Activated T-cell treated with anti-CD3 and anti-CD28 coated beads, Interleukin-2, amount 50 U/mL, for 48 hours (primary cell): Measurements from ENCODE around the gene CCDC157.
A peak's percentile ranks its signal among the peaks of the same experiment; 100 is the strongest.
"Not testable (repeated sequence)": the region's sequence is repeated elsewhere in the genome, so short reads cannot be mapped to it uniquely, and the experiment has no call there.

Source experiments
- DNase-seq, 2 experiments: peaks; one replicate each; pipeline ENCODE4 v3.0.0-alpha.2; 2020

Gene CCDC157

GRCh38 chr22:30326255-30326705 is 30.5 kb upstream of the CCDC157 start:
- no peak for DNase-seq

- peak; percentile 91 to 94 for DNase-seq
Measured at GRCh38 chr22:30326706-30327362, 30.0 kb upstream of the CCDC157 start, which contains the start of gene TBC1D10A. Gene TBC1D10A (minus strand): TSS chr22:30326941. CDS start chr22:30326881, 60 bp downstream.

GRCh38 chr22:30327864-30328345 is 28.9 kb upstream of the CCDC157 start:
- no peak for DNase-seq

- no peak for DNase-seq
Measured at GRCh38 chr22:30328466-30329049, 28.2 kb upstream of the CCDC157 start.

GRCh38 chr22:30332551-30332950 is 24.3 kb upstream of the CCDC157 start:
- DNase-seq, result no peak

DNA sequence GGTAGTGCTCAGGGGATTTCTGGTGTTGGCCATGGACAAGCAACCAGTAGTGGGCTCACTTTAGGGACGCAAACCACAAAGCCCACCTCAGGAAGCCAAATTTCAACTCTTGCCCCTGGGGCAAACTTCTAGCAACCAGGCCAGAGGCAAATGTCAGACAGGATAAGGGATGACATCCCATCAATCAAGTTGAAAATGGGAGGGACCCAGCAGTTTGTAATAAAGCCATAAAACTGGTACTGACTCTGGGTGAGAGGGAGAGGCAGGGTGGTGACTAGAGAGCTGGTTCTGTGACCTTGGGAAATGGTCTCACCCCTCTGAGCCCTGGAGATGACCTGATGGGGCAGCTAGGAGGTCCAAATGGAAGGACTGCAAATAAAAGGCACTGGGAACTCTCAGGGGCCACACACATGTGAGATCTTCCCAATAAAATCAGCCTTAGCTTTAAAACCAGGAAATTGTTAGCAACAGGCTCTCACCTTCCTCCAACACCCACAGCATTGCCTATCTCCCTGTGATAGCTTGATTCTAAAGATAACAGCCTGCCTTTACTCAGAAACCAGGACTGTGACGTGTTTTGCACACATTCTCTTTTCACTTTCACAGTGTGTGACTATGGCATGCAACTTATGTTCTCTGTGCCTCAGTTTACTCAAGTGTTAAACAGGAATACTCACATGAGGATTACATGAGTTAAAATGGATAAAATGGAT is 23.7 kb upstream of the CCDC157 start:
- no peak for DNase-seq

DNA sequence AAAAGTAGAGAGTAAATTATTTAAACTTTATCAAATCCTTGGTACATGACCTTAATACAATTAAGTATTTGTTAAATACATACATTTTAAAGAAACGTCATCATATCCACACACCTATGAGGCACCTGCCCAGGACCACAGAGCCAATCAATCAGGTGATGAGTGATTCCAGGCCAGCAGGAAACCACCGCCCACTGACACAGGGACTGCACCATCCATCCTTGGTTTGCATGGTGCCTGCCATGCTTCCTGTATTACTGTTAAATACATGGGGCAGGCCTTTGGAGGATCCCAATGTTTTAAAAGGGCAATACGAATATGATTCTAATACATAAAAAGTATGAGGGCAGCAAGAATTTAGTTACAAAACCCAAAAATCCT is 23.1 kb upstream of the CCDC157 start:
- peak; percentile 37 to 41 for DNase-seq

DNA sequence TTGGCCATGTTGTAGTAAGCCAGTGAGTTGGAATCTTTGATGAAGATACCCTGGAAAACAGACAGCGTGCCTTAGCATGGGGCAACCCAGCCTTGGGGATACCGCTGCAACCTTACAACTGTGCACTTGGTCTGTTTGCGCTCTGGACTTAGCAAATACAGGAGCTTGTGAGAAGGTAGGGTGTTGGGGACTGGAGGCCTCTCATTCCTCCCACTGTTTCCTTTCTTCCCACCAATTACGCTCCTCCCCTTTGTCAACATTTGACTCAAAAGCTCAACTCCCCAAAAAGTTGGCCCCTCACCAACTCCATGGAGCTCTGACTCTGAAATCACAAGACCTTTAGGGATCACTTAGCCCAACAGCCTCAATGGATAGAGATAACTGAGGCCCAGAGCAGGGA is 22.2 kb upstream of the CCDC157 start:
- DNase-seq, result no peak

DNA sequence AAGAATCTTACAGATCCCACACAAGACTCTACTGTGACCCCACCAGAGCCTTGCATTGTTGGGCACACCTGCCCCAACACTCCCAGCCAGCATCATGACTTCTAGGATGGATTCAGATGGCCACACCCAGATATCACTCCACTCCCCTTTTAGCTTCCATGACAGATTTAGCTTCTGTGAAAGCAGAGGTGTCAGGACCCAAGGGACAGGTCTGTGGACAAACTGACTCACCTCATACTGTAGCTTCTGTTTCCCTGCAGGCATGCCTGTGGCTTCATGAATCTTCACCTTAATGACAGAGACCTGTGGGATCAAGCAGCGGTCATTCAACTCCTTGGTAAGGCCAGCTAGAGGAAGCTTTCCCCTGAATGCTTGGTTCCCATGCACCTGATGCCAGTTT is 21.6 kb upstream of the CCDC157 start:
- no peak for DNase-seq

DNA sequence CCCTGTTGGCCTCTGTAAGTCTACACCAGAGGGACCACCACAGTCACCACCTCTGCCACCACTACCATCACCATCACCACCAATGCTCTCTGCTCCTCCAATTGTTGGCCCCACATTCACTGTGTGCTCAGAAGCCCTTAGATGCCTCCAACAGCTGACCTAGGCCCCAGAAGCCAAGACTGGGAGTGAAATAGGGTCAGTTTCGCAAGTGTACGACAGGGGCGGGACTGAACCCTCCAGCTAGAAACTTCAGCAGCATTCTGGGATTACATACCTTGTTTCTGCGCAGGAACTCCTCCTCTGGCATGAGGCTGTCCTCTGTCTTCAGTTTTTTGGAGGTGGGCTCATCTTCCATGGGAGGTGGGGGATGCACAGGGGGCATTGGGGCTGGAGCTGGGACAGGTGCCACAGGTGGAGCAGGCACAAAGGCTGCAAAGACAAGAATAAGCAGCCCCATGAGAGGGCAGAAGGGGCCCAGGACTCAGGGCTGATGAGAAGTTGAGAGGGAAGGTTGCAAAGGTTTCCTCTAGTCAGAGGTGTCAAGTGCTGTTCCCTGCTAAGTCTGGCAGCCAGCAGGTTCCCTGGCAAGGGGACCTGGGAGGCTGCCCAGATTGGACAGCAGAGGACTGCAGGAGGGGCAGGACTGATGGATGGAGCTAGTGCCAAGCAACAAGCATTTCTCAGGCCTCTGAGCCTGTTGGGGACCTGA is 19.9 kb upstream of the CCDC157 start:
- DNase-seq, result no peak

- no peak for DNase-seq
Measured at GRCh38 chr22:30337461-30337778, 19.4 kb upstream of the CCDC157 start.

- DNase-seq, result not testable (repeated sequence)
Measured at GRCh38 chr22:30338341-30338740, 18.5 kb upstream of the CCDC157 start.

DNA sequence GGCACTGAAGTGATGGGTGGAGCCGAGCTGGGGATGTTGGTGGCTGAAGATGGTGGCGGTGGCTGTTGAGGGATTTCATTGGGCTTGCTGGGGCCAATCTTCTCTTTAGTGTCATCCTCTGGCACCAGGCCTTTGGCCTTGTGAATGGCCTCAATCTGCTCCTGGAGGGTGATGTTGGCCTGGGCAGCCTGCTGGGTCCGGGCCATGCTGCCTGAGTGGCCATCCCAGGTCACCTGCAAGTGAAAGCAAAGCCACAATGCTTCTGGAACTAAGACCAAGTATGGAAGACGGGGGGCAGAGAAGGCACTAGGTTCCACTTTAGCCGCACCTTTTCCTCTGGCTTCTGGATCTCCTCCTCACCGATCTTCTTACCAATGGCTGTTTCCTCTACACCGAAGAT is 18.0 kb upstream of the CCDC157 start:
- DNase-seq, result no peak

DNA sequence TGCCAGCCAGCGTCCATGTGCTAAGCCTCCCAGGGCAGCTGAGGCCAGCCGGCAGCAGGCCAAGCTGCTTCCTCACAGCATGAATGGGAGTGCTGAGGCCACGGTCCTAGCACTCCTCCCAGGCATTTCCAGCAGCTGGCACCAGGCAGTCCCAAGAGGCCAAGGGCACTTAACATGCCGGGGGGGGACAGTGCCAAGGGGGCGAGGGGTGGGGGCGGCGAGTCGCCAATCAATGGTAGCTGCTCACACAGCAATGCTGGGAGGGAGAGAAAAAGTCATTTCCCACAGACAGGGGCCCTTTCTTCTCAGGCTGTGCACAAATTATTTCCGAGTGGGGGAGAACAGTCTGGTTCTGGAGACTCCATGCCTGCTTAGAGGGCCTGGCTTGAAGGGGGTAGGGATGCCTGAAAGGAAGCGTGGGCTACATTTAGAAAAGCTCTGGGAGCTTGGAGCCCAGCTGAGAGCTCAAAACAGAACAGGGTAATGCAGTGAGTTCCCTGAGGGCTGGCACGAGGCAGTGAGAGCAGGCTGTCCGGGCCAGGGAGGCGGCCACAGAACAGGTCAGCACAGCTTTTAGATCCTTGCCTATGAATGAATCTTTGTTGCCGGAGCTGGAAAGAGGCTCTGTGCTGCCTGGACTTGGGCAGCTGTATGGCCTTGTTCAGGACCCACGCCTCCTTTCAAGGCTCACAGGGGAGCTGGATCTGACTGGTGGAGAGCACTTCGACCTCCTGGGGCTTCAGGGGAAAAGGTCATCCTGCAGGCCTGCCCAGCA is 15.7 kb upstream of the CCDC157 start:
- no peak for DNase-seq

- peak; percentile 62 to 66 for DNase-seq
Measured at GRCh38 chr22:30344447-30345200, 12.2 kb upstream of the CCDC157 start.

DNA sequence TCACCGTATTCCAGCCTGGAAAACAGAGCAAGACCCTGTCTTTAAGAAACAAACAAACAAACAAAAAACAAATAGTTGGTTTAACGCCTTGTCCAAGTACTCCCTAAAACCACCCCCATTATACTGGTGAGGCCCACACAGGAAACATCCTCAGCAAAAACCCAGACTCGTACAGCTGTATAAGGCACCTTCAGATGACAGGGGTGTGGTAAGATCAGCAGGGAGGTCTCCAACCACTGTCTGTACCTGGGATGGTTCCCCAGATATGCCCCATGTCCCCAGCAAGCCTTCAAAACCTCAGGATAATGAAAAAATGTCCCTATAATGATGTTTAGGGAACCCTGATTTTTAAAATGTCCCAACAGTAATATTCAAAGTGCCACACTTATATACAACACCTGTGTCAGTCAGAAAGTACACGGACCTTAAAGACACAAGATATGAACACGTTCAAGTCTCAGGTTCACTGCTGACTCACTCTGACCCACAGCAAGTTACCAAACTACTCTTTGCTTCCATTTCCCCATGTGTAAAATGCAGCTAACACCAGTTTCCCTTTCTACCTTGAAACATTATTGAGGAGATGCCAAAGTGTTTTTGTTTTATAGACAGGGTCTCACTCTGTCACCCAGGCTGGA is 9.4 kb upstream of the CCDC157 start:
- DNase-seq, result no peak

GRCh38 chr22:30348404-30348803 is 8.4 kb upstream of the CCDC157 start:
- DNase-seq, result no peak

DNA sequence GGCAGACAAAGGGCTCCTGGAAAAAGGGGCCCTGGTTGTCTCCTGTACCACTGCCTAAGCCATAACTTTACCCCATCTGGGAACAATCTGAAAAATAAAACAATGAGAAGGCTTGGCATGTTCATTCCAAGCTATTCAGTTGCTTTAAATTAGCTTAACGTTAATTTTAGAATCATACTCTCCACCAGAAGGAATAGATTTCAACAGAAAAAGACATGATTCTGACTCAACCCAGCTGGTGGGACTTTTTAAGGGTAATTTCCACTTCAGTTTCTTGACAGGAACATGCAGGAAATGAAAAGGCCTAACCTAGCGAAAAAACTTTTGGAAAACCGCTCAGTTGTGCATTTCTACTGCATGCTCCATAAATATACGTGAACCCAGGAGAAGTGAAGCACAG is 8.0 kb upstream of the CCDC157 start:
- no peak for DNase-seq

DNA sequence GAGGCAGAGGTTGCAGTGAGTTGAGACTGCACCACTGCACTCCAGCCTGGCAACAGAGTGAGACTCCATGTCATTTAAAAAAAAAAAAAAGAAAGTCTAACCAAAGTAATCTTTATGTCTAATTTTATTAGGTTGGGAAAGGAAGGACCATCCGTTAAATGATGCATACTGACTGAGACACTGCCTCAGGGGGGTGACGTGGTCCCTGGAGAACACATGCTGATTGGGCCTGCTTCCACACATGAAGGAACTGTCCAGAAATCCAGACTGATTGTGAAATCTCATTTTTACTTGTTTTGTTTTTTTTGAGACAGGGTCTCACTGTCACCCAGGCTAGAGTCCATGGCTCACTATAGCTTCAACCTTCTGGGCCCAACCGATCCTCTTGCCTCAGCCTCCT is 5.6 kb upstream of the CCDC157 start:
- DNase-seq, result no peak

- DNase-seq, result no peak
Measured at GRCh38 chr22:30354644-30355043, 2.2 kb upstream of the CCDC157 start.

DNA sequence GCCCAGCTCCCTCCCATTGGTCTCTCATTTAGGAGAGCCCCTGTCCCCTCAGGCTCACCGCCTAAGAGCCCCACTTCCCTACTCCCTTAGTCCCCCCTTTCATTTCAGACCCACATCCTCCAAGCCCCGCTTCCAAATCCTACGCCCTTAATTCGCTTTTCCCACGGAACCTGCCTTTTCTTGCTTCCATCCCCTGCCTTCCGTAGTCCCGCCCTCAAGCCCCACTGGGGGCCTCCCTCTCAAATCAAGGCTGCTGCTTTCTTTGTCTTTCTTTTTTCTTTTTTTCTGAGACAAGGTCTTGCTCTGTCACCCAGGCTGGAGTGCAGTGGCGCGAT is 396 bp downstream of the CCDC157 start:
- DNase-seq, result no peak
